HG03097 (cell line): ENCODE measurements around the gene SORL1.

ENCODE experiments used
- ATAC-seq: cut with Tn5 transposase; IDR thresholded peaks from one replicate; pipeline ENCODE4 v1.9.1; 2021; ENCODE audit not compliant: unreplicated experiment, low FRiP score

Gene SORL1

GRCh38 chr11:121474680-121475079, 22.6 kb downstream of the SORL1 start:
- no peak for ATAC-seq

GRCh38 chr11:121476379-121477032, 24.4 kb downstream of the SORL1 start:
- ATAC-seq: no peak

DNA sequence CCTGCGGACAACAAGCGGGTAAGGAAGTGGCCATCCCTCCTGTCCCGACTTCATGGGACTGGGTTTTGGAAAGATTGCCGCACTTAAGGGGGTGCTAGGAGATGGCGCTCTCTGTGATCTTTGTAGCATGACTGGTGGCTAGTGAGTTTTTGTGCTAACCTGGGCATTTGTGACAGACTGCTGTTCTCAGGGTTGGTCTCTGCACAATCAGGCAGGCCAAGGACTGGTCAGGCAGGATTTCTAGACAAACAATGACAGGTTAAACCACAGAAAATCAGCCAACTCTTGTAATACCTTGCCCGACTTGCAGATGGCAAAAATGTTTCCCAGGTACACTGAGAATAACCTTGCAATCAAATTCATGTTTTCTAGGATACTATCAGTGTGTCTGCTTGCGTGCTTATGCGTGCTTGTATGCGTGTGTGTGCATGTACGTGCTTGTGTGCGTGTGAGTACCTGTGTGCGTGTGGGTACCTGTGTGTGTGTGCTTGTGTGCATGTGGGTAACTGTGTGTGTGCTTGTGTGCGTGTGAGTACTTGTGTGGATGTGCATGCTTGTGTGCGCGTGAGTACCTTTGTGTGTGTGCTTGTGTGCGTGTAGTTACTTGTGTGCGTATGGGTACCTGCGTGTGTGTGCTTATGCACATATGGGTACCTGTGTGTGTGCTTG, 26.2 kb downstream of the SORL1 start:
- no peak for ATAC-seq

DNA sequence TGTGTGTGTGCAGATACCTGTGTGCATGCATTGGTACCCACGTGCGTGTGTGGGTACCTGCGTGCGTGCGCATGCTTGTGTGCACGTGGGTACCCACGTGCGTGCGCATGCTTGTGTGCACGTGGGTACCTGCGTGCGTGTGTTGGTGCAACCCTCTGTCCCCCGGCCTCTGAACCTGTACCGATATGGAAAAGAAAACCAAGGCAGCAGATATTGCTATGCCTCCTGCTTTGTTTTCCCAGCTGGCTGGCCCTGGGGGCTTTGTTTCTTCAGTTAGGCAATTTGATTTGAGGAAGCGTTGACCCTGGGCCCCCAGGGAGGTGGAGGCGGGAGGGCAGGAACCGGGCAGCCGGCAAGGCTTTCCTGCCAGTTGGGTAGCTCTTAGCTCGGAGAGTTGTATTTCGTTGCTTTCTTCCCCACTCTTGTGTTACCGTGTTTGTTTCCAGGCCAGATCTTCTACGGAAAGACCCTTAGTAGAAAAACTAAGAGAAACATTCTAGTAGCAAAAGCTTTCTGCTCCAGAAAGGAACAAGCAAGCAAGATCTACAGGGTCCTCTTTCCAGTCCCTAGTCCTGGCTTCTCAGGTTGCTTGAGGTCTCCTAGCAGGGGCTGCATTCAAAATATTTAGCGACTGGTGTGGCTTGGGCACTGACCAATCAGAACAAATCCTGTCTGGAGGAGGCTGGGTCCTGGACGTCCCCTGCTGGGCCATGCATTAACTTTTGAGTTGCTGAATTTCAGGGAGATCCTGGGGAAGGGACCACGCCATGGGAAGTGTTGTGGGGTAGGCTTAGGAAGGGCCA, 27.0 kb downstream of the SORL1 start:
- no peak for ATAC-seq

DNA sequence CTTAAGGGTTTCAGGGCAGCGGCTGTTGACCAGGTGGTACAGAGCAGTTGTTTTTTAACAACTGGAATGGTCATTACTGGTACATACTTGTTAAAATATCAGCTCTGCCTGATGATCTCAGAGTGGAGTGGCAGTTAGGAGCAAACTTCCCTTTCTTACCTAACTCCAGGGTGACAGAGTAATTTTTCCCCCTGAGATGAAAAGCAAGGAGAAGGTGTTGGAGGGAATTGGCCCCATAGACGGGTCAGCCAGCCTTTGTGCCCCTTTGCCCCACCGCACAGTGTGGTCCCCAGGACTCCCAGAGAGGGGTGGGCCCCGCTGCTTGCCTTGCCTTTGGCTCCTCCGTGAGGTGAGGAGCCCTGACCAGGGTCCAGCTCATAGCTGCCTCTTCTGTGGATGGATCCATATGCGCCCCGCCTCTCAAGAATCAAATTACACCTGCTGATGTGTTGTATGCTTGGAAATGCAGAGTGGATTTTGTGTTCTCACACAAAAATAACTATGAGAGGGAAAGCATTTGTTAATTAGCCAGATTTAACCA, 27.7 kb downstream of the SORL1 start:
- no peak for ATAC-seq

DNA sequence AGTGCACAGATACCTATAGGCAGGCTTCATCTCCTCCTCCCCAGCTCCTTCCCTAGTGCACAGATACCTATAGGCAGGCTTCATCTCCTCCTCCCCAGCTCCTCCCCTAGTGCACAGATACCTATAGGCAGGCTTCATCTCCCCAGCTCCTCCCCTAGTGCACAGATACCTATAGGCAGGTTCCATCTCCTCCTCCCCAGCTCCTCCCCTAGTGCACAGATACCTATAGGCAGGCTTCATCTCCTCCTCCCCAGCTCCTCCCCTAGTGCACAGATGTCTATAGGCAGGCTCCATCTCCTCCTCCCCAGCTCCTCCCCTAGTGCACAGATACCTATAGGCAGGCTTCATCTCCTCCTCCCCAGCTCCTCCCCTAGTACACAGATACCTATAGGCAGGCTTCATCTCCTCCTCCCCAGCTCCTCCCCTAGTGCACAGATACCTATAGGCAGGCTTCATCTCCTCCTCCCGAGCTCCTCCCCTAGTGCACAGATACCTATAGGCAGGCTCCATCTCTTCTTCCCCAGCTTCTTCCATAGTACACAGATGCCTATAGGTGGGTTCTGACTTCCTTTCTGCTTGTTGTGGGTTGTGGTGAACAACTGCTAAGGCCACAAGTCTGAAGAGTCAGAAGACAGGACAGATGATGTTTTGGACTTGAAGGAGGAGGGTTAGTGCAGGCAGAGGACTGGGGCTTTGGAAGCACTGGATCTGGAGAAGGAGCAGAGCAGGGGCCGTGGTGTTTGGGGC, 29.5 kb downstream of the SORL1 start:
- ATAC-seq: peak; percentile 51

DNA sequence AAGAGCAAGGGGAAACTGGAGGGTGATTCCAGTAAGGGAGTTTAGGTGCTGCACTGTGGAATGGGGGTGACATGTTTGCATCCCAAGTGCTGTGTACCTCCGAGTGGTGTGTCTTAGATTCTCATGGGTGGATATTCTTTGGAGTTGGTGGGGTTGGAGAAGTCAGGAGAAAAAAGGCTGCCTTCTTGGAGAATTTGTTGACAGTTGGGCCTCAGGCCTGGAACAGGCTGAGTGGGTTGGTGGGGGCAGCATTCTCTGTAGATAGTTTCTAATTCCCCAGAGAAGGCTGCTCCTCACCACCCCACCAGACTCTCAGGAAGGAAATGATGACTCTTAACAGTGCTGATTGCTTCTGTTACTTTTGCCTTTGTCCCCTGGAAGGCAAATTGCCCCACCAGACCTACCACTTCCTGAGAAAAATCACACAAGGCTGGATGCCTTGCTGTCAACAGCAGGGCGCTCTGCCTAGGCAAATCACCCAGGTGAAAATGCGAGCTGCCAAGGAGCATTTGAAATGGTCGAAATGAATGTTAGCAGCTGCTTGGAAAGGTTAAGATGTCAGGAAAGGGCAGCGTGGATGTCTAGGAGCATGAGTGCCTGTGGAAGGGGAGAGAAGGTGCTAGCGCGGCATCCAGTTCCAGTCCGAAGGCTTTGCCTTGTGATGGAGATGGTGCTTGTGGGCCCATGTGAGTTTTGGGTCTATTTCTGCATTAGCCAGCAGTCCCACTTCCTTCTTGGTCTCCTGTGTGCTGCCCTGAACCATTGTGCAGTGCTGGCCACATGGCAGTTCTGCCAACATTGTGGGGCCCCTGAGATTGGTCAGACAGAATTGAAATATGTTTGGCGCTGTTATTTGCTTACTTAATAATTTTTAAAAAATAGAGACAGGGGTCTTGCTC, 30.4 kb downstream of the SORL1 start:
- ATAC-seq: peak; percentile 80

DNA sequence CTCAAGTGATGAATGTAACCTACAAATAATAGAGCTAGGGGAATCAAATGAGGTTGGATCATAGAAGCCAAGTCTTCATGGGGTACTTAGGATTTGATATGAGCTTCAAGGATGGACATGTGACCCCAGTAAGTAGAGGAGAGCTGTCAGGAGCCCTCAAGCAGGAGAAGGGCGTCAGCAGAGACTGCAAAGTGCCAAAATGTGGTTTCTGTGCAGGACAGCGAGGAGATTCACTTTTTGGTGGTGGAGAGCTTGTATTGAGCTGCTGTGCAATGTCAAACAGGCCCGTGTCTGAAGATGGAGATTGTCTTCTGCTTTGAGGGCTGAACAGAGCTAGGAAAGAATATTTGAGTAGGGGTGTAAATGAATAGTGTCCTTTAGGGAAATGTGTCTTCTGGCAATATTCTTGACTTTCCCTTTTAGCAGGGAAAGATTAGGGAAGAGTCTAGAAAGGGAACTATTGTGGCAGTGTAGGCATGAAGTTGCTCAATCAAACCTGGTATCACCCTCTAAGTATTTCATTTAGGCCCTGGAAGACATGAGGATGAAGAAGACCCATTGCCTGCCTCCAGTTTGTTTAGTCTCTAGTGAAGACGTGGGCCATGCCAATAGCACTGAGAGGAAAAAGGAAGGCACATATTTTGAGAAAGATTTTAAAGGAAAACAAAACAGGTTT, 31.8 kb downstream of the SORL1 start:
- ATAC-seq: no peak

- no peak for ATAC-seq
Measured at GRCh38 chr11:121485216-121485615, 33.1 kb downstream of the SORL1 start.

DNA sequence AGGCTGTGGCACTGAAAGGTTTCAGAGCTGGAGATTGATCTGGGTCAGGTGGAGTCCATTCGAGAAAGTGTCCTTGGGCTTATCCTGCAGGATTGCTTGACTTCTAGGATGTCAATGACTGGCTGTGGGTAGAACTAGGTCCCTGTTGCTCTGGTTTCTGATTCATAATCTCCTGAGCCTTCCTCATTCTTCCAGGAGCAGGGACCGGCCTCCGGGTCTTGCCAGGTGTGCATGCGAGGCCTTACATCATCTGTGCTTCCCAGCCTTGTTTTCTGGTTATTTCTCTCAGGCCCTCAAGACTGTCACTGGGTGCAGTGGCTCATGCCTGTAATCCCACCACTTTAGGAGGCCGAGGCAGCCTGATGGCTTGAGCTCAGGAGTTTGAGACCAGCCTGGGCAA, 33.9 kb downstream of the SORL1 start:
- no peak for ATAC-seq

GRCh38 chr11:121487191-121487590, 35.1 kb downstream of the SORL1 start:
- ATAC-seq: no peak

DNA sequence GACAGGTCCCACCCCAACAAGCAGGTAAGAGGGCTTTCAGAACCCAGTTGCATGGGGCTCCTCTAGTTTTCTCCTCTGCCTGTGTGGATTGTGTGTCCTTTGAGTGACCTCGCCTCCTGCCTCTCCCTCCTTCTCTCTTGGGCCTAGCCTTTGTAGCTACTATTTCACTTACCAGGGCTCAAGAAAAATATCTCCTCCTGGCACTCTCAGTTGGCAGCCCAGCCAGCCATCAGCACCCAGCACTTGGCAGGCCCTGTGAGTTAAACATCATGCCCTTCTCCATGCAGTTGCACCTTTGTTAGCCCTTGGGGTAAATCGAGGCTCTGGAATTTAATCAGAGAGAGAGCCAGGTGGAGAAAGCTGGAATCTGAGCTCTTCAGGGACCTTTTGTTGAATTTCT, 36.1 kb downstream of the SORL1 start:
- no peak for ATAC-seq

- no peak for ATAC-seq
Measured at GRCh38 chr11:121488641-121489040, 36.5 kb downstream of the SORL1 start.

DNA sequence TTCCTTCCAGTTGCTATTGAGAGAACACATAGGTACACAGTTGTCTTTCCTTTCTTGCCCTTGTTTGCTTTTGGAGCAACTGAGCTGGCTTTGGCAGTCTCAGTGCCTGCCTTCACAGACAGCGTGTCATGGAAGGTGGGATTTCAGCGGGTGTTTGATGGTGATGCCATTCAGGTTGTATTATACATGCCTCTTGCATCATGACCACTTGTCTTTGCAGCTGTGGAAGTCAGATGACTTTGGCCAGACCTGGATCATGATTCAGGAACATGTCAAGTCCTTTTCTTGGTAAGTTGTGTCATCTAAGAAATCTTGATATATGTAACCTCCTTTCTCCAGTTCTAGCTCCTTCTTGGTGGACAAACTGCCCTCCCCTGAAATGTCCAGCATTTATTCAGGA, 37.7 kb downstream of the SORL1 start:
- ATAC-seq: no peak

DNA sequence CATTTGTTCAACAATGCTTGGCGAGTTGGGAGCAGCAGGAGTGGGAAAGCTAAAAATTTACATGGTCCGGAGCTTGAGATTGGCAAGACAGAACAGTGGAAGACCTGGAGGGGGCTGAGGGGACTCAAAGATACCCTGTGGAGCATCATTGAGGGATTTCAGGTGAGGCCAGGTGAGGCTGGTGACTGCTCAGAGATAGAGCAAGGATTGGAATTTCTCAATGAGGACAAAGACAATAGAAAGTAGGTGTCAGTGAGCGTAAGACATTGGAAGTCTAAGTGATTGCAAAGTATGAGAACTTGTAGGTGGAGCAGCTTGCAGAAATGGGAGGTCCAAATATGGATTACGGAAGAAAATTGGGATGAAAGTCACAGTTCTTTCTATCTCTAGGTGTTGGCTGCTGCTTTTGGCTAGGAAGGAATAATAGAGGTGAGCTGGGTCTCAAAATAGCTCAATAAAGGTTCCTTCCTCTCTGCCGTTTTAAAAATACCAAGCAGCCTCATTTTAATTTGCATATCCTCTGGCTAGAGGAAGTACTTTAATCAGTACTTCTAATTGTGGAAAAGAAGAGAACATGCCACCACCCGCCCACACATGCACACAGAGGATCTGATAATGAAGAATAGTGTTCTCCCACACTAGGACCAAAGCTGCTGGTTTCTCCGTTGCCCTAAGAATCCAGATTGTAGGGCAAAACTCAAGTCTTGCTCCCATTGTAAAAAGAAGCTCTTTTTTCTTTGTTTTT, 42.4 kb downstream of the SORL1 start:
- ATAC-seq: no peak

GRCh38 chr11:121497176-121497998, 45.3 kb downstream of the SORL1 start:
- no peak for ATAC-seq

GRCh38 chr11:121499405-121499804, 47.3 kb downstream of the SORL1 start:
- no peak for ATAC-seq

DNA sequence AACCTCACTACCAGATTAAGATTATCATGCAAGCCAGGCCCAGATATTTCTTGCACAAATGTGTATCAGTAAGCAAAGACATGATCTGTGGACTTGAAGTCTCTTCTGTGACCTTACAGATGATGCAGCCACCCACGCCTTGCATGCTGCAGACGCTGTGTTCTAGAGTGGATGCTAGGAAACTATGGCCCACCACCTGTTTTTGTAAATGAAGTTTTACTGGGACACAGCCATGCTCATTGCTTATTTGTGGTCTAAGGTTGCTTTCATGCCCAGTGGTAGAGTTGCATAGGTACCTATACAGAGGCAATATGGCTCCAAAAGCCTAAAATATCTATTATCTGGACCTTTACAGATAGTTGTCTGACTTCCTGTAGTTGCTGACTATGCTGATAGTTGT, 48.2 kb downstream of the SORL1 start:
- ATAC-seq: no peak
